ENCODE measurements around the gene CDK4.

The CDK4 gene

DNA sequence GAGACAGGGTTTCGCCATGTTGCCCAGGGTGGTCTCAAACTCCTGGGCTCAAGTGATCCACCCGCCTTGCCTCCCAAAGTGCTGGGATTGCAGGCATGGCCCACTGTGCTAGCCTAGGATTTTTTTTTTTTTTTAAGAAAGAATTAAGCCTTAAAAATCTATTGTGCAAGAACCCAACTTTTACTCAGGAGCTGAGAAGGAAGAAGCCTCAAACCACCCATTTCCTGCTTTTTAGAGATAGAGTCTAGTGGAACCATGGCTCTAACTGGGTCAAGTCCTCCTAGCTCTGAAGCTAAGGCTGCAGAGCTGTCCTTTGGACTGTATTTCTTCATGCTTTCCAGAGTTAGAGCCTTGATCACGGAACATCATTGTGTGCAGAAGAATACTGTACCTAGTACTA, 29.1 kb upstream of the CDK4 start:
- TF ChIP-seq RAD21 (IDR thresholded peaks at IDR 0.05; ENCODE audit: low read depth) (no peak), MAX (IDR thresholded peaks at IDR 0.05) (no peak), REST (IDR thresholded peaks at IDR 0.05; ENCODE audit: low read depth) (no peak), TAF1 (IDR thresholded peaks at IDR 0.05; ENCODE audit: low read depth) (no peak), YY1 (IDR thresholded peaks at IDR 0.05; ENCODE audit: low read depth) (no peak)

GRCh38 chr12:57780284-57780897, 28.3 kb upstream of the CDK4 start:
- TF ChIP-seq YY1 (IDR thresholded peaks at IDR 0.05; ENCODE audit: low read depth): no peak
- no peak for TF ChIP-seq TAF1 (IDR thresholded peaks at IDR 0.05; ENCODE audit: low read depth)
- no peak for TF ChIP-seq CEBPB (IDR thresholded peaks at IDR 0.05)
- no peak for TF ChIP-seq TEAD4 (IDR thresholded peaks at IDR 0.05)
- TF ChIP-seq, protein P1, sequence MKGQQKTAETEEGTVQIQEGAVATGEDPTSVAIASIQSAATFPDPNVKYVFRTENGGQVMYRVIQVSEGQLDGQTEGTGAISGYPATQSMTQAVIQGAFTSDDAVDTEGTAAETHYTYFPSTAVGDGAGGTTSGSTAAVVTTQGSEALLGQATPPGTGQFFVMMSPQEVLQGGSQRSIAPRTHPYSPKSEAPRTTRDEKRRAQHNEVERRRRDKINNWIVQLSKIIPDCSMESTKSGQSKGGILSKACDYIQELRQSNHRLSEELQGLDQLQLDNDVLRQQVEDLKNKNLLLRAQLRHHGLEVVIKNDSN (IDR thresholded peaks at IDR 0.05): no peak
- TF ChIP-seq REST (IDR thresholded peaks at IDR 0.05; ENCODE audit: low read depth): no peak
- TF ChIP-seq RAD21 (IDR thresholded peaks at IDR 0.05; ENCODE audit: low read depth): no peak
- TF ChIP-seq EP300 (IDR thresholded peaks at IDR 0.05; ENCODE audit: borderline replicate concordance): no peak
- no peak for TF ChIP-seq EGR1 (IDR thresholded peaks at IDR 0.05)
- no peak for TF ChIP-seq FOXM1 (IDR thresholded peaks at IDR 0.05; ENCODE audit: borderline replicate concordance, low read depth)
- TF ChIP-seq TCF12 (IDR thresholded peaks at IDR 0.05; ENCODE audit: low read depth): no peak
- TF ChIP-seq CREB1 (IDR thresholded peaks at IDR 0.05; ENCODE audit: low read depth): no peak

DNA sequence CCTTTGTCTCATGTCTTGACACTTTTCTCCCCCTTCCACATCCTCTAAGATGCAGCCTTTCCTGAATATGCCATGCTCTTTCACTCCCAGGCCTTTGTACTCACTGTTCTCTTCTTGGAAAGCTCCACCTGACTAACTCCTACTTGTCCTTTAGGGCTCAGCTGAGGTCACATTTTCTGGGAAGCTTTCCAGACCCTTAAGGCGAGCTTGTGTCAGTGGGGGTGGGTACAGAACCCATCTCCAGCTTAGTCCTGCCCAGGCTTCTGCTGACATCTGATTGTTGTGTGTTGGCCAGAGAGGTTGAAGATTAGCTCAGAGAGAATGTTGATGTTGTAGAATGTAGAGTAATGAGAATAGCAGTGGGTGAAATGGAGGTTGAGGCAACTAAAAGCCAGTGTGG, 27.6 kb upstream of the CDK4 start:
- TF ChIP-seq RAD21 (IDR thresholded peaks at IDR 0.05; ENCODE audit: low read depth) (no peak), NFIC (IDR thresholded peaks at IDR 0.05) (no peak), REST (IDR thresholded peaks at IDR 0.05; ENCODE audit: low read depth) (no peak), EP300 (IDR thresholded peaks at IDR 0.05; ENCODE audit: borderline replicate concordance) (no peak), MAX (IDR thresholded peaks at IDR 0.05) (no peak), TAF1 (IDR thresholded peaks at IDR 0.05; ENCODE audit: low read depth) (no peak), TEAD4 (IDR thresholded peaks at IDR 0.05) (no peak), YY1 (IDR thresholded peaks at IDR 0.05; ENCODE audit: low read depth) (no peak), FOXM1 (IDR thresholded peaks at IDR 0.05; ENCODE audit: borderline replicate concordance, low read depth) (no peak), CEBPB (IDR thresholded peaks at IDR 0.05) (no peak), TCF12 (IDR thresholded peaks at IDR 0.05; ENCODE audit: low read depth) (no peak), ZBTB7A (IDR thresholded peaks at IDR 0.05; ENCODE audit: low read depth) (no peak)

DNA sequence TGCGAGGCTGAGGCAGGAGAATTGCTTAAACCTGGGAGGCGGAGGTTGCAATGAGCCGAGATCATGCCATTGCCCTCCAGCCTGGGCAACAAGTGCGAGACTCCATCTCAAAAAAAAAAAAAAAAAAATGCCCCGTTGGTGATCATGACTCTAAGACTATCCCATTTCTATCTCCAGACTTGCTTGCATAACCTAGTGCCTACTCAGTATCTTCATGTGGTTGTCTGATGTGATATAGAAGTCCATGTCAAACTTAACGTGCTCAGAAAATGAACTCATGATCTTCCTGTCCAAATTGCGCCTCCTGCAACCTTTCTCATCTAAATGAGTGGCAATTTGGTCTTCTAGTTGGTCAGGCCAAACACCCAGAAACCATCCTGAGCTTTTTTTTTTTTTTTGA, 25.8 kb upstream of the CDK4 start:
- TF ChIP-seq FOXM1 (IDR thresholded peaks at IDR 0.05; ENCODE audit: borderline replicate concordance, low read depth) (no peak), EGR1 (IDR thresholded peaks at IDR 0.05) (no peak), YY1 (IDR thresholded peaks at IDR 0.05; ENCODE audit: low read depth) (no peak), CEBPB (IDR thresholded peaks at IDR 0.05) (no peak), NFIC (IDR thresholded peaks at IDR 0.05) (no peak), CREB1 (IDR thresholded peaks at IDR 0.05; ENCODE audit: low read depth) (no peak), RAD21 (IDR thresholded peaks at IDR 0.05; ENCODE audit: low read depth) (no peak), ZBTB7A (IDR thresholded peaks at IDR 0.05; ENCODE audit: low read depth) (no peak), TEAD4 (IDR thresholded peaks at IDR 0.05) (no peak), MAX (IDR thresholded peaks at IDR 0.05) (no peak), TCF12 (IDR thresholded peaks at IDR 0.05; ENCODE audit: low read depth) (no peak)
- TF ChIP-seq, protein P1 (IDR thresholded peaks at IDR 0.05): no peak
